PC-3 (cell line): ENCODE measurements around the gene ZSCAN30. TPM values are rescaled to one million over a fixed set of nuclear protein-coding genes. Genes with fewer than 3 reads are reported as not detected.

Source experiments
- ATAC-seq: fragments of 200-7000 bp; cut with Tn5 transposase; 2 replicates; pipeline ENCODE4 v1.9.1; 2020; ENCODE audit warnings: mild to moderate bottlenecking, moderate library complexity
- BruUV-seq: library from RNA; stranded (reverse); fragments of 400-500 nt; replicated peaks from 2 replicates; lab custom pipeline; 2021; lab: Mats Ljungman, UMichigan
- CTCF ChIA-PET: fragments of 300-600 bp; sonication (Branson Sonifier 250); formaldehyde crosslinking; loops from one replicate; lab custom pipeline; 2022; ENCODE audit warnings: antibody characterized with exemption; lab: Charles Lee
- POLR2A ChIA-PET: fragments of 300-600 bp; sonication (Branson Sonifier 250); formaldehyde crosslinking; loops from one replicate; lab custom pipeline; 2022; ENCODE audit warnings: antibody characterized with exemption; ENCODE audit not compliant: unreplicated experiment; lab: Charles Lee
- DNase-seq: peaks from one replicate; pipeline ENCODE4 v3.0.0-alpha.2; 2015
- H2AFZ ChIP-seq: fragments of 300-600 bp; sonication (generic); 2 replicates; pipeline ENCODE4 v1.6.0; 2016; ENCODE audit warnings: antibody characterized with exemption, low read length
- H3F3A ChIP-seq: fragments of 300-600 bp; sonication (generic); one replicate; pipeline ENCODE4 v1.6.0; 2017; ENCODE audit warnings: antibody characterized with exemption, low read length, control low read depth, mild to moderate bottlenecking; ENCODE audit not compliant: unreplicated experiment
- H3K27ac ChIP-seq: fragments of 300-600 bp; sonication (generic); 2 replicates; pipeline ENCODE4 v1.5.1; 2016; ENCODE audit warnings: mild to moderate bottlenecking, low read length
- H3K27me3 ChIP-seq: fragments of 300-600 bp; sonication (generic); 2 replicates; pipeline ENCODE4 v1.6.1; 2016; ENCODE audit warnings: low read length, mixed read lengths
- H3K36me3 ChIP-seq: fragments of 300-600 bp; sonication (generic); 2 replicates; pipeline ENCODE4 v1.6.1; 2016; ENCODE audit warnings: low read depth, mixed run types, low read length, mixed read lengths
- H3K4me1 ChIP-seq: fragments of 300-600 bp; sonication (generic); 2 replicates; pipeline ENCODE4 v1.5.1; 2016; ENCODE audit warnings: low read length; ENCODE audit not compliant: insufficient read depth
- H3K4me2 ChIP-seq: fragments of 300-600 bp; sonication (generic); 2 replicates; pipeline ENCODE4 v1.6.0; 2016; ENCODE audit warnings: low read length
- H3K4me3 ChIP-seq: fragments of 300-600 bp; sonication (generic); 2 replicates; pipeline ENCODE4 v1.5.1; 2016; ENCODE audit warnings: mild to moderate bottlenecking, low read length, mixed read lengths
- H3K79me2 ChIP-seq: fragments of 300-600 bp; sonication (generic); 2 replicates; pipeline ENCODE4 v1.6.1; 2017; ENCODE audit warnings: low read length, mixed read lengths
- H3K9ac ChIP-seq: fragments of 300-600 bp; sonication (generic); 2 replicates; pipeline ENCODE4 v1.6.0; 2016; ENCODE audit warnings: mild to moderate bottlenecking, low read length
- H3K9me2 ChIP-seq: fragments of 300-600 bp; sonication (generic); replicated peaks from 2 replicates; pipeline ENCODE4 v1.6.1; 2016; ENCODE audit warnings: mixed run types, low read length, mixed read lengths
- H3K9me3 ChIP-seq: fragments of 300-600 bp; sonication (generic); 2 replicates; pipeline ENCODE4 v1.6.1; 2016; ENCODE audit warnings: low read length, mixed read lengths
- H4K20me1 ChIP-seq: fragments of 300-600 bp; sonication (generic); 2 replicates; pipeline ENCODE4 v1.6.1; 2016; ENCODE audit warnings: low read length, mixed read lengths
- CTCF ChIP-seq: fragments of 300-600 bp; sonication (generic); conservative IDR thresholded peaks from 2 replicates; pipeline ENCODE4 v1.5.1; 2017; ENCODE audit warnings: antibody characterized with exemption, low read depth, mild to moderate bottlenecking, low read length
- EZH2 ChIP-seq: fragments of 300-600 bp; sonication (generic); IDR thresholded peaks from one replicate; pipeline ENCODE4 v1.6.1; 2017; ENCODE audit warnings: antibody characterized with exemption, mild to moderate bottlenecking, low read length; ENCODE audit not compliant: unreplicated experiment
- EZH2phosphoT487 ChIP-seq: fragments of 300-600 bp; sonication (generic); IDR thresholded peaks from 2 replicates; pipeline ENCODE4 v1.6.1; 2018; ENCODE audit warnings: mild to moderate bottlenecking, antibody characterized with exemption, low read length, borderline replicate concordance
- intact Hi-C: fragments of 100-400 bp; cut with micrococcal nuclease; formaldehyde crosslinking; loops from 2 replicates; pipeline ENCODE4 v1.9.0; 2023
- total RNA-seq: library from RNA; depleted of rRNA; stranded (reverse); fragments of >200 nt; gene quantifications from 2 replicates; pipeline ENCODE4 v1.2.3, GENCODE V29; 2014

The ZSCAN30 gene
- total RNA-seq, 1 experiment from 2014 or later, result 2.8 TPM

GRCh38 chr18:35282353-35282752 lies 7.7 kb downstream of the ZSCAN30 start:
- Histone ChIP-seq H3K79me2 (no peaks in the 10 kb centered on the region), H4K20me1 (no peaks in the 10 kb centered on the region), H3K4me1 (peaks cover 11% of the 10 kb centered on the region; the same call in 1 of the 2 replicates), H3K4me2 (peak overlapping the region; percentile 22; the same call in 1 of the 2 replicates), H3K4me3 (no peak overlapping the region), H2AFZ (no peak overlapping the region), H3K9me2 (no peaks in the 10 kb centered on the region), H3K27ac (peak overlapping the region; percentile 54), H3K36me3 (no peaks in the 10 kb centered on the region), H3K9me3 (no peaks in the 10 kb centered on the region), H3F3A (no peaks in the 10 kb centered on the region), H3K27me3 (no peaks in the 10 kb centered on the region), H3K9ac (no peak overlapping the region)
- no TSS peak for BruUV-seq
- no peak for TF ChIP-seq EZH2phosphoT487
- TF ChIP-seq CTCF, result no peak
- no peak for TF ChIP-seq EZH2
- ATAC-seq (peak; percentile 99), DNase-seq (peak; percentile 72)
- intact Hi-C loops, result no loop called here
- CTCF ChIA-PET, result no interaction called here
- POLR2A ChIA-PET, result no interaction called here

GRCh38 chr18:35278969-35279368 lies 11.1 kb downstream of the ZSCAN30 start:
- Histone ChIP-seq H3K27me3 (no peaks in the 10 kb centered on the region), H3K79me2 (no peaks in the 10 kb centered on the region), H3K36me3 (no peaks in the 10 kb centered on the region), H3K9me2 (no peaks in the 10 kb centered on the region), H4K20me1 (no peaks in the 10 kb centered on the region), H3F3A (no peaks in the 10 kb centered on the region), H3K27ac (no peak overlapping the region), H3K4me3 (no peak overlapping the region), H3K4me2 (no peak overlapping the region), H3K9me3 (no peaks in the 10 kb centered on the region), H3K9ac (no peak overlapping the region), H2AFZ (no peak overlapping the region), H3K4me1 (peaks cover 11% of the 10 kb centered on the region; the same call in 1 of the 2 replicates)
- TF ChIP-seq EZH2phosphoT487, result no peak
- no peak for TF ChIP-seq EZH2
- no peak for TF ChIP-seq CTCF
- intact Hi-C loops, result no loop called here
- POLR2A ChIA-PET, result no interaction called here
- ATAC-seq (no peak), DNase-seq (no peak)
- BruUV-seq, result no TSS peak
- CTCF ChIA-PET, result no interaction called here

GRCh38 chr18:35278085-35278484 lies 11.9 kb downstream of the ZSCAN30 start:
- no peaks in the 10 kb centered on the region for H3K36me3 ChIP-seq
- H2AFZ ChIP-seq, result no peak overlapping the region
- no peaks in the 10 kb centered on the region for H3K27me3 ChIP-seq
- no peaks in the 10 kb centered on the region for H3F3A ChIP-seq
- H3K9me2 ChIP-seq, result no peaks in the 10 kb centered on the region
- ChIA-PET POLR2A (no interaction called here), CTCF (no interaction called here)
- no peaks in the 10 kb centered on the region for H3K79me2 ChIP-seq
- intact Hi-C loops, result no loop called here
- H4K20me1 ChIP-seq, result no peaks in the 10 kb centered on the region
- BruUV-seq, result no TSS peak
- no peak overlapping the region for H3K4me2 ChIP-seq
- ATAC-seq (no peak), DNase-seq (no peak)
- H3K4me1 ChIP-seq, result peaks cover 11% of the 10 kb centered on the region; the same call in 1 of the 2 replicates
- no peaks in the 10 kb centered on the region for H3K9me3 ChIP-seq
- no peak overlapping the region for H3K4me3 ChIP-seq
- no peak overlapping the region for H3K27ac ChIP-seq
- TF ChIP-seq EZH2, result no peak
- no peak for TF ChIP-seq EZH2phosphoT487
- no peak for TF ChIP-seq CTCF
- H3K9ac ChIP-seq, result no peak overlapping the region
